Measurements from ENCODE around the gene SATB1.
A peak's percentile ranks its signal among the peaks of the same experiment; 100 is the strongest.

- TF ChIP-seq, protein P1, sequence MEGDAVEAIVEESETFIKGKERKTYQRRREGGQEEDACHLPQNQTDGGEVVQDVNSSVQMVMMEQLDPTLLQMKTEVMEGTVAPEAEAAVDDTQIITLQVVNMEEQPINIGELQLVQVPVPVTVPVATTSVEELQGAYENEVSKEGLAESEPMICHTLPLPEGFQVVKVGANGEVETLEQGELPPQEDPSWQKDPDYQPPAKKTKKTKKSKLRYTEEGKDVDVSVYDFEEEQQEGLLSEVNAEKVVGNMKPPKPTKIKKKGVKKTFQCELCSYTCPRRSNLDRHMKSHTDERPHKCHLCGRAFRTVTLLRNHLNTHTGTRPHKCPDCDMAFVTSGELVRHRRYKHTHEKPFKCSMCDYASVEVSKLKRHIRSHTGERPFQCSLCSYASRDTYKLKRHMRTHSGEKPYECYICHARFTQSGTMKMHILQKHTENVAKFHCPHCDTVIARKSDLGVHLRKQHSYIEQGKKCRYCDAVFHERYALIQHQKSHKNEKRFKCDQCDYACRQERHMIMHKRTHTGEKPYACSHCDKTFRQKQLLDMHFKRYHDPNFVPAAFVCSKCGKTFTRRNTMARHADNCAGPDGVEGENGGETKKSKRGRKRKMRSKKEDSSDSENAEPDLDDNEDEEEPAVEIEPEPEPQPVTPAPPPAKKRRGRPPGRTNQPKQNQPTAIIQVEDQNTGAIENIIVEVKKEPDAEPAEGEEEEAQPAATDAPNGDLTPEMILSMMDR (IDR thresholded peaks at IDR 0.05): peak in 9 of 12 donors; percentile 21 to 67 (median 41)
- no peak for TF ChIP-seq POLR2A (IDR thresholded peaks at IDR 0.05)
Observed at GRCh38 chr3:18444595-18445400, 19.7 kb upstream of the SATB1 start.
